DOHH2 (cell line): Measurements from ENCODE around the gene OR13C5.

Experiments used
- H3F3A ChIP-seq: fragments of 200-600 bp; sonication (generic), shearing (Covaris generic); 2 replicates; pipeline ENCODE4 v1.6.0; 2016; ENCODE audit warnings: antibody characterized with exemption, mild to moderate bottlenecking; ENCODE audit not compliant: control insufficient read depth, insufficient read depth
- H3K27ac ChIP-seq: fragments of 200-600 bp; sonication (generic); 2 replicates; pipeline ENCODE4 v1.5.1; 2014; ENCODE audit warnings: low read depth, mild to moderate bottlenecking, low read length, moderate library complexity
- H3K27me3 ChIP-seq: fragments of 200-600 bp; sonication (generic); 2 replicates; pipeline ENCODE4 v1.6.1; 2014; ENCODE audit warnings: mild to moderate bottlenecking, low read length, mixed read lengths; ENCODE audit not compliant: control insufficient read depth
- H3K36me3 ChIP-seq: fragments of 200-600 bp; sonication (generic); 2 replicates; pipeline ENCODE4 v1.6.1; 2014; ENCODE audit warnings: mild to moderate bottlenecking, low read length, moderate library complexity, mixed read lengths; ENCODE audit not compliant: control insufficient read depth
- H3K4me1 ChIP-seq: fragments of 200-600 bp; sonication (generic); 2 replicates; pipeline ENCODE4 v1.6.1; 2014; ENCODE audit warnings: mild to moderate bottlenecking, low read length, mixed read lengths; ENCODE audit not compliant: control insufficient read depth
- H3K4me2 ChIP-seq: fragments of 200-600 bp; sonication (generic); 2 replicates; pipeline ENCODE4 v1.6.0; 2014; ENCODE audit warnings: mild to moderate bottlenecking, low read length, moderate library complexity
- H3K4me3 ChIP-seq: fragments of 200-600 bp; sonication (generic); 2 replicates; pipeline ENCODE4 v1.5.1; 2014; ENCODE audit warnings: mild to moderate bottlenecking, low read length, mixed read lengths
- H3K79me2 ChIP-seq: fragments of 200-600 bp; sonication (generic); 2 replicates; pipeline ENCODE4 v1.6.1; 2014; ENCODE audit warnings: mild to moderate bottlenecking, low read length, mixed read lengths; ENCODE audit not compliant: control insufficient read depth
- H3K9me2 ChIP-seq: fragments of 200-600 bp; sonication (generic); replicated peaks from 2 replicates; pipeline ENCODE4 v1.6.1; 2014; ENCODE audit warnings: mild to moderate bottlenecking, low read length, mixed read lengths; ENCODE audit not compliant: control insufficient read depth
- H3K9me3 ChIP-seq: fragments of 200-600 bp; sonication (generic); 2 replicates; pipeline ENCODE4 v1.6.1; 2014; ENCODE audit warnings: antibody characterized with exemption, low read length, mixed read lengths; ENCODE audit not compliant: control insufficient read depth, insufficient read depth
- H4K20me1 ChIP-seq: fragments of 200-600 bp; sonication (generic); 2 replicates; pipeline ENCODE4 v1.6.0; 2014; ENCODE audit warnings: low read depth, mild to moderate bottlenecking, antibody characterized with exemption, low read length, moderate library complexity; ENCODE audit not compliant: control insufficient read depth, insufficient read depth
- CTCF ChIP-seq: fragments of 200-600 bp; sonication (generic); IDR thresholded peaks from one replicate; pipeline ENCODE4 v1.5.1; 2014; ENCODE audit warnings: antibody characterized with exemption, mild to moderate bottlenecking, low read depth, low read length; ENCODE audit not compliant: poor library complexity, severe bottlenecking
- EZH2phosphoT487 ChIP-seq: fragments of 200-600 bp; sonication (generic); IDR thresholded peaks from 2 replicates; pipeline ENCODE4 v1.6.1; 2017; ENCODE audit warnings: borderline replicate concordance, mild to moderate bottlenecking, antibody characterized with exemption, low read length, moderate library complexity, mixed read lengths

The OR13C5 gene

DNA sequence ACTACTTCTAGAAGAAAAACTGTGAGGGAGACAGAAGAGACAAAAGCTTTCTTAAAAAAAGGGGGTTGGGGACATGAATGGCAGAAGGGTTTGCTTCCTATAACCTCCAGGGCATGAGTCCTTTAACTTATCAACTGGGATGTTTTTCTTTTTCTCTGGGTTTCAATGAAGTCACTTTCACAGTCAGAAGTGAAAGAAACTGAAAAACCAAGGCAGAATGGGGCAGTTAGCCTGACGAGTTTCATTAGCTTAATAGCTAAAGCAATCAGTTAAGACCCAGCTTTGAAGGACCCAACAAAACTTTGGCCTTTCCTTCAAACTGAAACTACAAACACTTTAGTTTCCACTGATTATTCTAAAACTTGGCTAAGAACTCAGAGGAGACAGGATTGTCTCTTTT, 34.9 kb downstream of the OR13C5 start:
- Histone ChIP-seq H3K4me2 (no peak overlapping the region), H3F3A (no peaks in the 10 kb centered on the region), H3K9me2 (no peaks in the 10 kb centered on the region), H3K4me3 (no peak overlapping the region), H4K20me1 (no peaks in the 10 kb centered on the region), H3K36me3 (no peaks in the 10 kb centered on the region), H3K79me2 (no peaks in the 10 kb centered on the region), H3K27me3 (no peaks in the 10 kb centered on the region), H3K27ac (no peak overlapping the region), H3K9me3 (no peaks in the 10 kb centered on the region), H3K4me1 (no peaks in the 10 kb centered on the region)
- TF ChIP-seq CTCF (no peak), EZH2phosphoT487 (no peak)

- TF ChIP-seq EZH2phosphoT487 (no peak), CTCF (no peak)
- Histone ChIP-seq H3K9me3 (no peaks in the 10 kb centered on the region), H3K79me2 (no peaks in the 10 kb centered on the region), H3K27ac (no peak overlapping the region), H4K20me1 (no peaks in the 10 kb centered on the region), H3K4me2 (no peak overlapping the region), H3K36me3 (no peaks in the 10 kb centered on the region), H3K4me1 (no peaks in the 10 kb centered on the region), H3K4me3 (no peak overlapping the region), H3K9me2 (no peaks in the 10 kb centered on the region), H3F3A (no peaks in the 10 kb centered on the region), H3K27me3 (no peaks in the 10 kb centered on the region)
Measured at GRCh38 chr9:104556830-104557634, 42.2 kb downstream of the OR13C5 start.

GRCh38 chr9:104555521-104555920, 43.7 kb downstream of the OR13C5 start:
- Histone ChIP-seq H3K4me3 (no peak overlapping the region), H3K9me2 (no peaks in the 10 kb centered on the region), H4K20me1 (no peaks in the 10 kb centered on the region), H3K4me1 (no peaks in the 10 kb centered on the region), H3K79me2 (no peaks in the 10 kb centered on the region), H3K9me3 (no peaks in the 10 kb centered on the region), H3K36me3 (no peaks in the 10 kb centered on the region), H3K4me2 (no peak overlapping the region), H3K27ac (no peak overlapping the region), H3K27me3 (no peaks in the 10 kb centered on the region), H3F3A (no peaks in the 10 kb centered on the region)
- TF ChIP-seq CTCF: no peak
- TF ChIP-seq EZH2phosphoT487: no peak
